Thyroid gland (tissue), 4 donors: ENCODE results near the gene ZFC3H1.

Experiments used
- CTCF ChIP-seq, 6 experiments: fragments of 200-600 bp in 3 of 6; fragments of 450-650 bp in 3 of 6; sonication (generic) in 3 of 6; IDR thresholded peaks; one replicate each; pipeline ENCODE4 v1.5.1; 2016 to 2019; ENCODE audit warnings: antibody characterized with exemption in 6 of 6, mild to moderate bottlenecking in 2 of 6, inconsistent platforms in 1 of 6, moderate library complexity in 1 of 6
- POLR2A ChIP-seq, 2 donors: fragments of 450-650 bp; IDR thresholded peaks; one replicate each; pipeline ENCODE4 v1.6.1; 2017; ENCODE audit warnings: antibody characterized with exemption in 2 of 2, mild to moderate bottlenecking in 2 of 2, moderate library complexity in 1 of 2

DNA sequence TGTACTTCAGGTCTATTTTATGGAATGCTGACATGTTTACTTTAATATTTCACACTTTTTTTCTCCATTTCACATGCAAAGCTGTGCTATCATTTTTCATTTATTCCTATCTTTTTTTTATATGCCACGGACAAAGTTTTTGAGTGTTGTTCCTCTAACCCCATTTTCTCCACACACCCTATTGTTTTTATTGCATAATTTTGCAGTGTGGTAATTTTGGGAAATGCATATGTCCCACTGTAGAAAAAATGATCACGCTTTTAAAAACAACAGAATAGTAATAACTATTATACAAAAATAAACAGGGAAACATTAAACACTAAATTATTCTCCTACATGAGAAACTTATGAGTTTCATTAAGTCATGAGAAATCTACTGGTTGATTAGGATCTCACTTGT, 14.2 kb downstream of the ZFC3H1 start:
- no peak for TF ChIP-seq CTCF (IDR thresholded peaks at IDR 0.05)
- no peak for TF ChIP-seq POLR2A (IDR thresholded peaks at IDR 0.05)
